Liver (tissue), 3 donors: ENCODE data around the gene GABBR2.
A peak's percentile ranks its signal among the peaks of the same experiment; 100 is the strongest.

Source experiments
- CTCF ChIP-seq: fragments of 150-350 bp; IDR thresholded peaks from 2 replicates; pipeline ENCODE4 v1.5.1; 2017; ENCODE audit warnings: improper control_type of control experiment, low read depth, low read length; ENCODE audit not compliant: missing input control
- EGR1 ChIP-seq, 2 donors: IDR thresholded peaks; 2 replicates each; pipeline ENCODE4 v1.6.1; 2016 to 2018; ENCODE audit warnings: antibody characterized with exemption in 2 of 2, low read depth in 2 of 2
- FOXA2 ChIP-seq: IDR thresholded peaks from 2 replicates; pipeline ENCODE4 v1.6.1; 2016; ENCODE audit warnings: antibody characterized with exemption
- JUND ChIP-seq, 2 donors: IDR thresholded peaks; 2 replicates each; pipeline ENCODE4 v1.6.1; 2016; ENCODE audit warnings: antibody characterized with exemption in 2 of 2
- SP1 ChIP-seq: IDR thresholded peaks from 2 replicates; pipeline ENCODE4 v1.6.1; 2018; ENCODE audit warnings: antibody characterized with exemption, mild to moderate bottlenecking
- donor health status: healthy.
- donor health status: healthy.

- TF ChIP-seq CTCF (no peak), EGR1 (IDR thresholded peaks at IDR 0.05; ENCODE audit: low read depth in 2 of 2) (no peak), SP1 (no peak), JUND (IDR thresholded peaks at IDR 0.05) (no peak), FOXA2 (peak; percentile 43)
Measured at GRCh38 chr9:98720402-98720801, 11.7 kb upstream of the GABBR2 start.
